Mammary epithelial cell (primary cell): ENCODE results near the gene UNC119.

Source experiments
- CTCF ChIP-seq, 2 donors: IDR thresholded peaks in 1 of 2; conservative IDR thresholded peaks in 1 of 2; 2 replicates each; pipeline ENCODE4 v1.5.1; 2011 to 2012; ENCODE audit warnings: inconsistent platforms in 2 of 2, low read length in 2 of 2, mild to moderate bottlenecking in 2 of 2, control low read depth in 1 of 2, low read depth in 1 of 2; ENCODE audit not compliant: insufficient read depth in 1 of 2; ENCODE audit errors: extremely low read depth in 1 of 2
- EZH2 ChIP-seq: IDR thresholded peaks from 2 replicates; pipeline ENCODE4 v1.6.1; 2012; ENCODE audit warnings: low read length, inconsistent platforms, borderline replicate concordance

GRCh38 chr17:28598389-28598788 lies 46.0 kb upstream of the UNC119 start:
- TF ChIP-seq EZH2 (no peak), CTCF (conservative IDR thresholded peaks at IDR 0.05 in 1 of 2, IDR thresholded peaks at IDR 0.05 in 1 of 2; ENCODE audit: extremely low read depth in 1 of 2, insufficient read depth in 1 of 2, low read depth in 1 of 2, low read length in 2 of 2) (no peak)
